Measurements from ENCODE around the gene SCAMP4.

DNA sequence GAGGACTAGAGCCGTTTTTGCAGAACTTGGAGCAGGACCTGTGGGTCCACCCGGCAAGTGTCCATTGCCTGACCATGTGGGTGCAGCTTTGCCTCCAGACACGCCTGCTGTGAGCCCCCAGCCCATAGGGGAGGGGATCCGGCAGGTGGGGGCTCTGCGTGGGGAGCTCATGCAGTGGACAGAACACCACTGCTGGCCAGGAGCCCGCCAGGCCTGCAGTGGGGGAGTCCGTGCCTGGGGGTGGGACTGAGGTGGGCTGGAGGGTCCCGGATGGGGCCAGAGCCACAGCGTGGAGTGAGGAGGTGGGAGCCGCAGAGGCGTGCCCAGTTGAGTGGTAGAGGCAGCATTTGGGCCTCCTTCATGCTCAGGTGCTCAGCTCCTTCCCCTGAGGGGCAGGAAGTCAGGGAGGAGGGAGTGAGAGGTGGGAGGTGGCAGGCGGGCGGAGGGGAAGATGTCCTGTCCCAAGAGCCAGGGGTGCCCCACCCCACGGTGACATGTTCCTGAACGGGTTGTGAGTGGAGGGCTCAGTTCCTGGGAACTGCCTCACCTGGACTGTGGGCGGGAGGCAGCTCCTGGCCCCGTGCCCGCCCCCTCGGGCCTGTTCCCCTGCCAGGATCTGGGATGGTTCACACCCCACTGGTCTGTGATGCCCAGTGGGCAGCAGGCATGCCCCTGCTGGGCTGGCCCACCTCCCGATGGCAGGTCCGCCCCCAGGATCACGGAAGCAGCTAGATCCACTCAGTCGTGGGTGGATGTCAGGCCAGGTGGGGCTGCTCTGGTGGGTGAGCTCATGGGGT lies 8.8 kb downstream of the SCAMP4 start:
- no peak for TF ChIP-seq EZH2 (IDR thresholded peaks at IDR 0.05; ENCODE audit: low read depth)
- TF ChIP-seq, protein P1, sequence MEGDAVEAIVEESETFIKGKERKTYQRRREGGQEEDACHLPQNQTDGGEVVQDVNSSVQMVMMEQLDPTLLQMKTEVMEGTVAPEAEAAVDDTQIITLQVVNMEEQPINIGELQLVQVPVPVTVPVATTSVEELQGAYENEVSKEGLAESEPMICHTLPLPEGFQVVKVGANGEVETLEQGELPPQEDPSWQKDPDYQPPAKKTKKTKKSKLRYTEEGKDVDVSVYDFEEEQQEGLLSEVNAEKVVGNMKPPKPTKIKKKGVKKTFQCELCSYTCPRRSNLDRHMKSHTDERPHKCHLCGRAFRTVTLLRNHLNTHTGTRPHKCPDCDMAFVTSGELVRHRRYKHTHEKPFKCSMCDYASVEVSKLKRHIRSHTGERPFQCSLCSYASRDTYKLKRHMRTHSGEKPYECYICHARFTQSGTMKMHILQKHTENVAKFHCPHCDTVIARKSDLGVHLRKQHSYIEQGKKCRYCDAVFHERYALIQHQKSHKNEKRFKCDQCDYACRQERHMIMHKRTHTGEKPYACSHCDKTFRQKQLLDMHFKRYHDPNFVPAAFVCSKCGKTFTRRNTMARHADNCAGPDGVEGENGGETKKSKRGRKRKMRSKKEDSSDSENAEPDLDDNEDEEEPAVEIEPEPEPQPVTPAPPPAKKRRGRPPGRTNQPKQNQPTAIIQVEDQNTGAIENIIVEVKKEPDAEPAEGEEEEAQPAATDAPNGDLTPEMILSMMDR (conservative IDR thresholded peaks at IDR 0.05) = no peak
